HTERT RPE-1 (cell line): ENCODE measurements around the gene NLRC4.
"Not testable (repeated sequence)": the region's sequence is repeated elsewhere in the genome, so short reads cannot be mapped to it uniquely, and the experiment has no call there.

Experiments
- in situ Hi-C: fragments of 300-500 bp; cut with MboI; formaldehyde crosslinking; loops from 4 replicates; pipeline ENCODE4 v1.14.3; 2020; ENCODE audit warnings: low sequenced_read_pairs

NLRC4 gene, protein sequence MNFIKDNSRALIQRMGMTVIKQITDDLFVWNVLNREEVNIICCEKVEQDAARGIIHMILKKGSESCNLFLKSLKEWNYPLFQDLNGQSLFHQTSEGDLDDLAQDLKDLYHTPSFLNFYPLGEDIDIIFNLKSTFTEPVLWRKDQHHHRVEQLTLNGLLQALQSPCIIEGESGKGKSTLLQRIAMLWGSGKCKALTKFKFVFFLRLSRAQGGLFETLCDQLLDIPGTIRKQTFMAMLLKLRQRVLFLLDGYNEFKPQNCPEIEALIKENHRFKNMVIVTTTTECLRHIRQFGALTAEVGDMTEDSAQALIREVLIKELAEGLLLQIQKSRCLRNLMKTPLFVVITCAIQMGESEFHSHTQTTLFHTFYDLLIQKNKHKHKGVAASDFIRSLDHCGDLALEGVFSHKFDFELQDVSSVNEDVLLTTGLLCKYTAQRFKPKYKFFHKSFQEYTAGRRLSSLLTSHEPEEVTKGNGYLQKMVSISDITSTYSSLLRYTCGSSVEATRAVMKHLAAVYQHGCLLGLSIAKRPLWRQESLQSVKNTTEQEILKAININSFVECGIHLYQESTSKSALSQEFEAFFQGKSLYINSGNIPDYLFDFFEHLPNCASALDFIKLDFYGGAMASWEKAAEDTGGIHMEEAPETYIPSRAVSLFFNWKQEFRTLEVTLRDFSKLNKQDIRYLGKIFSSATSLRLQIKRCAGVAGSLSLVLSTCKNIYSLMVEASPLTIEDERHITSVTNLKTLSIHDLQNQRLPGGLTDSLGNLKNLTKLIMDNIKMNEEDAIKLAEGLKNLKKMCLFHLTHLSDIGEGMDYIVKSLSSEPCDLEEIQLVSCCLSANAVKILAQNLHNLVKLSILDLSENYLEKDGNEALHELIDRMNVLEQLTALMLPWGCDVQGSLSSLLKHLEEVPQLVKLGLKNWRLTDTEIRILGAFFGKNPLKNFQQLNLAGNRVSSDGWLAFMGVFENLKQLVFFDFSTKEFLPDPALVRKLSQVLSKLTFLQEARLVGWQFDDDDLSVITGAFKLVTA

DNA sequence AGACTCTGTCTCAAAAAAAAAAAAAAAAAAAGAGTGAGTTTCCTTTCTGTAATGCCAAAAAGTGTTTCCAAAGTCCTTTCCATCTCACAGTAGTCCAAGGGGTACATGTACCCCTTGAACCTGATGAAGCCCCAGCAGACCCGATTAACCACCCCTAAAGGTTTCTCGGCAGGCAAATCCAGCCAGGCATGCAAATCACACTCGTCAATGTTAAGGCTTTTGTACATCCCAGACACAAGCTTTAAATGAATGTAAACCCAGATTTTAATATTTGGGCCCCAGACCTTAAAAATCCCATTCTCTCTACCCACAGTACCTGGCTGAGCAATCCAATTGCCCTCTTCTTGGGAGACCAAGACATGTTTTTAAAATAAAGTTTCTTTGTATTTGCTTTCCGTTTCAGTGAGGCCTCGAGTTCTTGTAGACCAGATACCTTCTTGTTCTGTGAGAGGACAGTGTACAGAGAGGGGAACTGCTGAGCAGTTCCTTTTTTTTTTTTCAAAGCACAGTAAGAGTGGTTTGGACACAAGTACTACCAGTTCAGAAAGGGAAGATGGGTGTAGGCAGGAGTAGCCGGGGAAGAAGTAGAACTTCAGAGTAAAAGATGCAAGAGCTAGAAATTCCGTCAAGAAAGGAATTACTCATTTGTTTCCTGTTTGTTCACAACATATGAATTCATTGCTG lies at the start of gene NLRC4:
NLRC4 (minus strand) TSS at position 465 of the 684 bp plus-strand sequence. CDS start 8,111 bp downstream, outside the sequence.
- in situ Hi-C loops = no loop called here

DNA sequence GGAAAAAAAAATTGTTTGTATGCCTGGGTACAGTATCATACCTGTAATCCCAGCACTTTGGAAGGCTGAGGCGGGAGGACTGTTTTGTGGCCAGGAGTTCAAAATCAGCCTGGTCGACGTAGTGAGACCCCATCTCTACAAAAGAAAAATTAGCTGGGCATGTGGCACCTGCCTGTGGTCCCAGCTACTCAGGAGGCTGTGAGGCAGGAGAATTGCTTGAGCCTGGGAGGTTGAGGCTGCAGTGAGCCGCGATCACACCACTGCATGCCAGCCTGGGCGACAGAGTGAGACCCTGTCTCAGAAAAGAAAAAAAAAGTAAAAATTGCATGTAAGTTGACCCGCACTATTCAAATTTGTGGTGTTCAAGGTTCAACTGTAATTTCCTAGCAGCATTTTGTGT lies 45.9 kb upstream of the NLRC4 start:
- in situ Hi-C loops = no loop called here

DNA sequence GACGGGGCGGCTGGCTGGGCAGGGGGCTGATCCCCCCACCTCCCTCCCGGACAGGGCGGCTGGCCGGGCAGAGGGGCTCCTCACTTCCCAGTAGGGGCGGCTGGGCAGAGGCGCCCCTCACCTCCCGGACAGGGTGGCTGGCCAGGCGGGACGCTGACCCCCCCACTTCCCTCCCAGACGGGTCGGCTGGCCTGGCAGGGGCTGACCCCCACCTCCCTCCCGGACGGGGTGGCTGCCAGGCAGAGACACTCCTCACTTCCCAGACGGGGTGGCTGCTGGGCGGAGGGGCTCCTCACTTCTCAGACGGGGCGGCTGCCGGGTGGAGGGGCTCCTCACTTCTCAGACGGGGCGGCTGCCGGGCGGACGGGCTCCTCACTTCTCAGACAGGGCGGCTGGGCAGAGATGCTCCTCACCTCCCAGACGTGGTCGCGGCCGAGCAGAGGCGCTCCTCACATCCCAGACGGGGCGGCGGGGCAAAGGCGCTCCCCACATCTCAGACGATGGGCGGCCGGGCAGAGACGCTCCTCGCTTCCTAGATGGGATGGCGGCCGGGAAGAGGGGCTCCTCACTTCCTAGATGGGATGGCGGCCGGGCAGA lies 29.4 kb upstream of the NLRC4 start:
- in situ Hi-C loops = not testable (repeated sequence)

DNA sequence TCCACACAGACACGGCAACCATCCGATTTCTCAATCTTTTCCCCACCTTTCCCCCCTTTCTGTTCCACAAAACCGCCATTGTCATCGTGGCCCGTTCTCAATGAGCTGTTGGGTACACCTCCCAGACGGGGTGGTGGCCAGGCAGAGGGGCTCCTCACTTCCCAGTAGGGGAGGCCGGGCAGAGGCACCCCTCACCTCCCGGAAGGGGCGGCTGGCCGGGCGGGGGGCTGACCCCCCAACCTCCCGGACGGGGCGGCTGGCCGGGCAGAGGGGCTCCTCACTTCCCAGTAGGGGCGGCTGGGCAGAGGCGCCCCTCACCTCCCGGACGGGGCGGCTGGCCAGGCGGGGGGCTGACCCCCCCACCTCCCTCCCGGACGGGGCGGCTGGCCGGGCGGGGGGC lies 28.8 kb upstream of the NLRC4 start:
- in situ Hi-C loops = not testable (repeated sequence)

DNA sequence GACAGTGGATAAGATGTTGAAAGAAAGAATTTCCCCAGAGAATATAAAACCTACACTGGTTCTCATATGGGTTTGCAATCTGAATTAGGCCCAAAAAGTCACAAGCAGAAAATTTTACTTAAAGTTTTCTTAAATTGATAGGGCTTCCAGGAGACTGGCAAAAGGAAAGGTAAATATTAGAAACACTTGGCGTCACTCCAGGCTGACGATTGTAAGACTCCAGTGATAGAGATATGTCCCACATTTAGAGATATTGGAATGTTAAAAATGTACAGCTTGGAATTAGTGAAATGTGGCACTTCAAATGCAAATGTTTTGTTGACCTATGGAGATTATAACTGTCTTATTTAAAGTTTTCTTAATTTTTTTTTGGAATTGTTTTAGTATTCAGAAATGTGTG lies 27.1 kb upstream of the NLRC4 start:
- in situ Hi-C loops = no loop called here

DNA sequence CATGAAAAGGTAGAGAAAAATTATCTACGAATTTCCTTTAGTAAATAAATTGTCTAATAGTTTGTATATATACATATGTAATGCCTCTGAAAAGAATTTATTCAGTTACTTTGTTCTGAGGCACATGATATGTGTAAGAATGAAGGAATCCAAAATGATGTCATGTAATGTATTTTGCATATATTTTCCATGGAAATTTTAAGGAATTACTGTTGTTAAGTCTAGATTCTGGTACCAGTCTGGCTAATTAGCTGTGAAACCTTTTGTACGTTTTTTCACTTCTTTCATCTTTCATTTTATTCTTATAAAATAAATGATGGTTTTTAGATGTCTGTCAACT lies 25.3 kb upstream of the NLRC4 start:
- in situ Hi-C loops = no loop called here

DNA sequence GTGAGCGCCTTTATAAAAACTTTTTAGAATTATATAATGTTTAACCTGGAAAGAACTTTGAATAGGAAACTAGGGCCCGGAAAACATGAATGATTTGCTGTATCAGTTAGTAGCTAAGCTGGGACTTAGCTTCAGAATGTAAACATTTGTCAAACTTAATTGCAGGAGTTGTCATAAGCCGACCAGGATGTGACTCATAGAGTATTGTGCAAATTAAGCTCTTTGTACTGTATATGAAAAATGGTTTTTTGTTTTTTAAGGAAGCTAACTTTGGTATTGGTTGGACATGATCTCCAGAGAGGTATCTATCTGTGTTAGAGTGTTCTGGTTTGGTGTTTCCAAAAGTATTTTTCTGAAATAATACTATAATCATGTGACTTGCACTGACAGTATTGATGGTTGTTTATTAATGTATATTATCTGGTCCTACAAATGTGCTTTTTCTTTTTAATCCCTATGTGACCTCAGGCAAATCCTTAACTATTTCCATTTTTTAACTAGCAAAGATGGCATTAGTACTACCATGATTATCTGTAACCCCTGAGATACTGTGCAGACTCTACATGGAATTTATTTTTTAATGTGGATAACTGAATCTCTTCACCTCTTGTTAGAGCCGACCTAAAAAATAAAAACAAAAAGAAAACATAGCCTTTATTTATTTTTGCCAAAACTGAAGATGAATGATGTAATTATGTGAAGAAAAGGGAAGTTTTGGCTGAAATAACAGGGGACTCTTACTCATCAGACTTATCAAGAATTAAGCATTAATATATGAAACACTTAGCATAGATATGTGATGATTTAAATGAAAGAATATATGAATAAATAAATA lies 24.7 kb upstream of the NLRC4 start:
- in situ Hi-C loops = no loop called here

DNA sequence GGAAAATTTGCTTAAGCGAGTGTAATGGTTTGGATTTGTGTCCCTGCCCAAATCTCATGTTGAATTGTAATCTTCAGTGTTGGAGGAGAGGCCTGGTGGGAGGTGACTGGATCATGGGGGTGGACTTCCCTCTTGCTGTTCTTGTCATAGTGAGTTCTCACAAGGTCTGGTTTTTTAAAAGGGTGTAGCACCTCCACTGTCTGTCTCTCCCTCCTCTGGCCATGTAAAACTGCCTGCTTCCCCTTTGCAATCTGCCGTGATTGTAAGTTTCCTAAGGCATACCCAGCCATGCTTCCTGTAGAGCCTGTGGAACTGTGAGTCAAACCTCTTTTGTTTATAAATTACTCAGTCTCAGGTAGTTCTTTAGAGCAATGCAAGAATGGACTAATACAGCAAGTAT lies 19.6 kb upstream of the NLRC4 start:
- in situ Hi-C loops = no loop called here

DNA sequence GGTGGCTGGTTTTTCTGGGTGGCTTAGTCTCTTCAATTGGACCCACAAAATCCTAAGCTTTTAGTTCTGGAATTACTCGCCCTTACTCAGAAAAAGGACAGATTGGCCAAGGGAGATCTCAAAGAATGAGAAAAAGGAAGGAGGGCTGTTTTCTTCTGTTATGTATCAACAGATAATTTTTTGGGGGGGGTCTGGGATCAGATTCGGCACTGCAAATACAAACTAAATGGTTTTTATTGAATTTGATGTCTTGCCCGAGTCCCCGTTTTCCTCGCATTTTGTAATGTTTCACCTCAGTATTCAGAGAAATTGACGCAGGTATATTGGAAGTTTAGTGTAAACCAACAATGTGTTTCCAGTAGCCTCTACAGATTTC lies 13.8 kb upstream of the NLRC4 start:
- in situ Hi-C loops = no loop called here

DNA sequence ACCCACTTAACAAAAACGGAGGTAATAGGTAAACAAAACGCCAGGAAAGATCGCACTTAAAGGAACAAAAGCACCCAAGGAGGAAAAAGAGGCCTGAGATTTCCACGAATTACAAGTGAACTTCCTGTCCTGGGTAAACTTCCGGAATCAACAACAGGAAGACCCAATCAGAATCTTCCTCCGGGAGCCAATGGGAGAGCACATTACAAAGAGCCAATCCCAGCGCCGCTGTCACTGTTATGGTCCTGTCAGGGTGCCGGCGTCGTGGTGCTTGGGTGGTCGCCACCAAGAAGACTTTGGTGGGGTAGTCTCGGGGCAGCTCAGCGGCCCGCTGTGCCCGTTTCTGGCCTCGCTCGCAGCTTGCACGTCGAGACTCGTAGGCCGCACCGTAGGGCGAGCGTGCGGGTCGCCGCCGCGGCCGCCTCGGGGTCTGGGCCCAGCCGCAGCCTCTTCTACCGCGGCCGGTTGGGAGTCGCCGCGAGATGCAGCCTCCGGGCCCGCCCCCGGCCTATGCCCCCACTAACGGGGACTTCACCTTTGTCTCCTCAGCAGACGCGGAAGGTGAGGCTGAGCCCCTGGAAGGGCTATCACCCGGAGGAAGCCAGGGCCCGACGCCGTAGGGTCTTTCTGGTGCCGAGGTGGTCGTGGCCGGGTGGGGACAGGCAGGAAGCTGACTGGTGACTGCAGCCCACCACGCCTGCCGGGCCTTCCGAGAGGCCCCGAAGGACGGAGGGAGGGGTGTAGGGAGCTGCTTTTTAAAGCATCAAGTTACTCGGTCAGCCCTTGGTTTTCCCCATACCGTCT lies 13.2 kb upstream of the NLRC4 start, which contains the start of gene YIPF4:
YIPF4 (plus strand) TSS at position 231 of the 804 bp plus-strand sequence; CDS start at position 483, 252 bp downstream.
- in situ Hi-C loops = no loop called here

DNA sequence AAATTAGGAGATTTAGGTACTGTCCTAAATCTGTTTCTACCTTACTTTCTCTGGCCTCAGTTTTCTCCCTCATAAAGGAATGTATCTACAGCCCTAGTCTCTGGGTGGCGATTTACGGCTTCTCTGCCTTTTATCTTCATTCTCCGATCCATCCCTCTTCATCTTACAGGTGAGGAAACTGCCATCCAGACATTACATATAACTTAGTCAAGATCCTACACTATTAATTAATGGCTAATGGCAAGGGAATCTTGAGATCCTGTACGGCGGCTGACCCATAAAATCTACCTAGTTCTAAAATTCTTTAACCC lies 12.6 kb upstream of the NLRC4 start:
- in situ Hi-C loops = no loop called here

DNA sequence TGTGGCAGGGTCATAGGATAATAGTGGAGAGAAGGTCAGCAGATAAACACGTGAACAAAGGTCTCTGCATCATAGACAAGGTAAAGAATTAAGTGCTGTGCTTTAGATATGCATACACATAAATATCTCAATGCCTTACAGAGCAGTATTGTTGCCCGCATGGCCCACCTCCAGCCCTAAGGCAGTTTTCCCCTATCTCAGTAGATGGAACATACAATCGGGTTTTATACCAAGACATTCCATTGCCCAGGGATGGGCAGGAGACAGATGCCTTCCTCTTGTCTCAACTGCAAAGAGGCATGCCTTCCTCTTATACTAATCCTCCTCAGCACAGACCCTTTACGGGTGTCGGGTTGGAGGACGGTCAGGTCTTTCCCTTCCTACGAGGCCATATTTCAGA lies 11.1 kb upstream of the NLRC4 start:
- in situ Hi-C loops = not testable (repeated sequence)

DNA sequence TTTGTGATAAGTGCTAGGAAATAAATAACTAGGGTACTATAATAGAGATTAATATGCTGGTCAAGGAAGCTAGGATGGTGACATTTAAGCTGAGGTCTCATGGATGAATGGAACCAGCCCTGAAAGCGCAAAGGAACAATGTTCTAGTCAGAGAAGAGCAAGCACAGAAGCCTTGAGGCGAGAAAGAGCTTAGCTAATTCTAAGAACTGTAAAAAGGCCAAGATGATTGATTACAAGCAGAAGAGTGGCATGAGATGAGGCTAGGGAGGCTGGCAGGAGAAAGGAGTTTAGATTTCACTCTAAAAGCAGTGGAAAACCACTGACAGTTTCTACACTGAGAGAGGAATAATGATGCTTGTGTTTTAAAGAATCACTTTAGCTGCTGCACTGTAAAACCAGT lies 9.6 kb upstream of the NLRC4 start:
- in situ Hi-C loops = no loop called here

DNA sequence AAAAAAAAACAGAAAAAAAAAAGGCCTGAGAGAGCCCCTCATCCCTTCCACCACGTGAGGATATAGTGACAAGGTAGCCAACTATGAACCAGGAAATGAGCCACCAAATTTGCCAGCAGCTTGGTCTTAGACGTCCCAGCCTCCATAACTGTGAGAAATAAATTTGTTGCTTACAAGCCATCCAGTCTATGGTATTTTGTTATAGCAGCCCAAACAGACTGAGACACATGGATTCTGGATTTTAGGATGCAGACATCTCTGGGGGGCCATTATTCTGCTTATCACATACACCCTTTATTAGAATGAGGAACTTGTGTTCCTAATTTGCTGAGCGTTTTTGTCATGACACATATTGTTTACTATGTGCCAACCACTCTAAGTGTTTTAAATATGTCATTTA lies 7.6 kb upstream of the NLRC4 start:
- in situ Hi-C loops = no loop called here

DNA sequence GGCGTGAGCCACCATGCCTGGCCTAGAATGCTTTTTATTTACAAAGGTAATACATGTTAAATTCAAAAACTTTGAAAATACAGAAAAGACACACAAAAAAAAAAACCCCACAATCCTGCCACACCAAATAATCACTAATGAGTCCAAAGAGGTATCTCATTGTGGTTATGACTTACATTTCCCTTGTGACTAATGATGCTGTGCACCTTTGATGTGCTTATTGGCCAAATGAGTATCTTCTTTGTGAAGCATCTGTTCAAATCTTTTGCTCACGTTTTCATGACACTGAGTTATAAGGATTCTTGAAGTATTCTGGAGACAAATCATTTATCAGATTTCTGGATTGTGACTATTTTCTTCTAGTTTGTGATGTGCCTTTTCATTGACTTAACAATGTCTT lies 6.4 kb upstream of the NLRC4 start:
- in situ Hi-C loops = no loop called here

DNA sequence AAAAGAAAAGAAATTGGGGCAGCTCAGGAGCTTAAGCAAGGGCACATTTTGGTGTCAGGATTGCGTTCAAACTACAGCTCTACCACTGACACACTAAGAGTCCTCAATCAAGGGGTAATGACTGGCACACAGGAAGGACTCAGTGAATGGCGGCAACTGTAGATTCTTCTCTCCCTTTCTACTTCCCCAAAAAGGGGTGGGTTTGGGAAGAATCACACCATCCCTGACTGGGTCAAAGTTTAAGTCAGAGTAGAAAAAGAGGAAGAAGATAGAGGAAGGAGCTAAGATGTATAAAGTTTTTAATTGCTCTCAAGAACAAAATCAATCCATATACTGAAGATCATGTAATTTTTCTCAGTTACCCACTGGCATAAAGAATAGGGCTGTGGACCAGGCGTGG lies 2.6 kb downstream of the NLRC4 start:
- in situ Hi-C loops = no loop called here

DNA sequence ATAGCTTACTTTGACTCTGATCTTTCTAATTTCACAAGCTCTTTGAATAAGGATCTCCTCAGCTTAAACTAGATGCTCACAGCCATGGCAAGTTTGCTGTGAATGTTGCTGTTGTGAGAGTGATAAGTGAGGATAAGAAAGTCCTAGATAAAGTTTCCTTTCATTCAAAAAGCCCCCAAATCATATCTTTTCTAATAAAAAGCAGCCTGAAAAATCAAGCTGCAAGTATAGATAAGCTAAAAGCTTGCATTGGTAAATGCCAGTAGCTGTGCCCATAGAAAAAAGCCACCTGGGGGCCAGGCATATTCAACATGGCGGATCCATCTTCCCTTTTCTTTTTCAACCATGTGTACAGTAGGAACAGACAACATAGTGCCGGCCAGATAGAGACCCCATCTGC lies 4.3 kb downstream of the NLRC4 start:
- in situ Hi-C loops = no loop called here

DNA sequence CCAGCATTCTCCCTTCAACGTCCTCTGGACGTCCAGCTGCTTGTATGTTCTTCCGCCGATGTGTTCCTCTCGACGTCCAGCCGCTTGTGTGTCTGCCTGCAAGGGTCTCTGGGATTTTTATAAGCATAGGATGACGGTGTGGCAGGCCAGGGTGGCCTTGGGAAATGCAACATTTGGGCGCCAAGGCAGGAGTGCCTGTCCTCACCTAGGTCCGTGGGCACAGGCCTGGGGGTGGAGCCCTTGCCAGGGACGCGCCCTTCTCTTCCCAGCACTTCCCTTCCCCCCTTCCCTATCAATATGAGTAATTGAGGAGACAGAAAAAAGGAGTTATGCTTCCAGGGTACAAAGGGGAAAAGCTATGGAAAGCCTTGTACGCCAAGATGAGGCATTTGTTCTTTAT lies 6.4 kb downstream of the NLRC4 start:
- in situ Hi-C loops = no loop called here

DNA sequence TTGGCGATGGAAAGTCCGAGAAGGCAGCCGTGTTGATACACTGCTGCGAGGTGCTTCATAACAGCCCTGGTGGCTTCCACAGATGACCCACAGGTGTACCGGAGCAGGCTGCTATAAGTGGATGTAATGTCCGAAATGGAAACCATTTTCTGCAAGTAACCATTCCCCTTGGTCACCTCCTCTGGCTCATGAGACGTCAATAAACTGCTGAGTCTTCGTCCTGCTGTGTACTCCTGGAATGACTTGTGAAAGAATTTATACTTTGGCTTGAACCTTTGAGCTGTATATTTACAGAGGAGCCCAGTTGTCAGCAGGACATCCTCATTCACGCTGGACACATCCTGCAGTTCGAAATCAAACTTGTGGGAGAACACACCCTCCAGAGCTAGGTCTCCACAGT lies 14.4 kb downstream of the NLRC4 start:
- in situ Hi-C loops = no loop called here
